GM18520 (cell line): ENCODE results near the gene NAB2.
"Not testable (repeated sequence)": the region's sequence is repeated elsewhere in the genome, so short reads cannot be mapped to it uniquely, and the experiment has no call there.

ENCODE experiments used
- ATAC-seq: cut with Tn5 transposase; IDR thresholded peaks from one replicate; pipeline ENCODE4 v1.9.1; 2021; ENCODE audit not compliant: unreplicated experiment

NAB2 gene

DNA sequence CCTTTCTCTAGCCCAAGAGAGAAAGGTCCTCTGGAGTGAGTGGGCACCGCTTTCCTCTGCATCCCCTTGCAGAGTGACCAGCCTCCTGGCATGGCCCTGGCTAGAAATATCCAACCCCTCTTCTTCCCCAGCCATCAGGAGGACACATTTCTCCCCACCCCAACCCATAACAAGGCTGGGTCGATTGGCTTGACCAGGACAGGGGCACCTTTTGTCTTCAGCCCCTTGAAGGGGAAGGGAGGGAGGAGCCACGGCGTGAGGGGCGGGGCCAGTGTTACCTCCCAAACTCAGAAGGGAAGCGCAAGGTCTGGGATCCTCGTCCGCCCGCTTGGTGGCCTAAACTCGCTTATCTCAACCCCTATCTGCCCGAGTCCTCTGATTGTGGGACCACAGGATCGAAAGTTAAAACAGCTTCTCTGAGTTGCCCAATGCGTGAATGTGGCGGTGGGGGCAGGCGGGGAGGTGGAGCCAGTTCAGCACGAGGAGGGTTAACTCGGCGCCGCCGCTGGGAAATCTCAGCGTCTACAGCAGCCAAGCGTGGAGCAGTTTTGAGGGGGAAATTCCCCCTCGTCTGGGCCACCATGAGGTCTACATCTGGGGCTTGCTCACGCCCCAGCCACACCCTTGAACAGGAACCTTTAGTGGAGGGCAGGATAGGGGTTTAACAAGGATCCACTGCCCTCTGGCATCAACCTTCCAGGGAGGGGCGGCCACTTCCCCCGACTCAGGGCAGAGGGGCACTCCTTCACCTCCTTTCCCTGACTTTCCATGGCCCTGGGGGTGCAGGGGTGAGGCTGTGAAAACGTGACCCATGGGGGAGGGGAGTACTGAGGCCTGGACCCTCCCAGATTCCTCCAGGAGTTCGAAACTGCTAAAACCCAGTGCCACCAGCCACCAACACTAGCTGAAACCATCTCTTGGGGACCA is 21.5 kb downstream of the NAB2 start:
- peak; percentile 40 for ATAC-seq

DNA sequence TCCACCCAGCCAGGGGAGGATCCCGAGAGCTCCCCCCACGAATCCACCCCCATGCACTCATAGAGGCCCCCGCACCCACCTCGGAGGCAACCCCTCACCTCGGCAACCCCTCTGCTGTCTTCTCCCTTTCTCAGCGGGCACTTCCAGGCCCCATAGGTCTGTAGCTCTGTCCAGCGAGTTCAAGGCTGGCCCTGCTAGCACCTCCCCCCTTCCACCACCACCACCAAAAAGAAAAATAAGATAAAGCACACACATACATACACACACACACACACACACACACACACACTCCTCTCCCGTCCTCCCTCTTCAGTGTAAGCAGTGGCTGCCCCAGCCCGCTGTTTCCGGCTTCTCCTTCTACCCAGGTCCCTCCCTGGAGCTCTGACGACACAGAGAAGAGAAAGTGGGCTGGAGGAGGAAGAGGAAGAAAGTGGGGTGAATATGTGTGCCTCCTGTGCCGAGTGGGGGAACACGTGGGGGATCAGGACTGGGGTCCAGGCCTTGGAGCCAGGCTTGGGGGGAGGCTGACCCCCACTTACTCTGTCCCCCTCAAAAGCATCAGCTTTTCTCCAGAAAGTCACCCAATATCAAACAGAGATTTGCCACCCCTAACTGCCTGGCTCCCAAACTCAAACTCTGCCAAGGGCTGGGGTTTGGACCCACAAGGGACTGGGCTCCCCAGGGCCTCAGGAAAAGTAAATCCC is 22.3 kb downstream of the NAB2 start, which contains the start of gene STAT6:
Gene STAT6, minus strand, starts transcription at position 332 of the 704 bp plus-strand sequence. CDS start 3,084 bp downstream, outside the sequence.
- peak; percentile 37 for ATAC-seq

- peak; percentile 42 for ATAC-seq
These were observed 23.8 kb downstream of the NAB2 start for GRCh38 chr12:57112492-57113294.

GRCh38 chr12:57116580-57117281 is 27.8 kb downstream of the NAB2 start:
- no peak for ATAC-seq

DNA sequence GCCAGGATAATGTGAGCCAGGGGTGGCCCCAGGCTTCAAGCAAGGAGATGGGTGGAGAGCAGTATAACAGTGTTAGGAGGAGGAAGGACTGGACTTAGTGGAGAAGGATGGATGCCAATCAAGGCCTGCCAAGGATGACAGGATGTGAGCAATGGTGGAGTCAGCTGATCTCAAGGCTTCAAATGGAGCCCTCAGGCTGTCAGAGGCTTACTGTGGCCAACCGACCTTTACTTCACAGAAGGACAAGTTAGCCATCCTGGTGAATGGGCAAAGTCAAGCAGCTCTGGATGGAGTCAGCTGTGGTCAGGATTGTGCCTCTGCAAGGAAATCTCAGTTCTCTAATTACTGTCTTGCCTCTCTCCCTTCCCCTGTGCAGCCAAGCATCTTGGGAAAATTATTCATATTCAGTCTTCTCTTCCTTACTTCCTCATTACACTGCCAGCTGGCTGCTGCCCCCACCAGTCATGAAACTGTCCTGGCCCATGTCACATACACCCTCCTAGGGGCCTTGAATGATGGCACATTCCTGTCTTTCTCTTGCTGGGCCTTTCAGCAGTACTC is 29.9 kb downstream of the NAB2 start:
- no peak for ATAC-seq

- ATAC-seq, result no peak
These were observed 30.6 kb downstream of the NAB2 start for GRCh38 chr12:57119294-57120085.

GRCh38 chr12:57120718-57121117 is 31.8 kb downstream of the NAB2 start:
- ATAC-seq, result not testable (repeated sequence)

DNA sequence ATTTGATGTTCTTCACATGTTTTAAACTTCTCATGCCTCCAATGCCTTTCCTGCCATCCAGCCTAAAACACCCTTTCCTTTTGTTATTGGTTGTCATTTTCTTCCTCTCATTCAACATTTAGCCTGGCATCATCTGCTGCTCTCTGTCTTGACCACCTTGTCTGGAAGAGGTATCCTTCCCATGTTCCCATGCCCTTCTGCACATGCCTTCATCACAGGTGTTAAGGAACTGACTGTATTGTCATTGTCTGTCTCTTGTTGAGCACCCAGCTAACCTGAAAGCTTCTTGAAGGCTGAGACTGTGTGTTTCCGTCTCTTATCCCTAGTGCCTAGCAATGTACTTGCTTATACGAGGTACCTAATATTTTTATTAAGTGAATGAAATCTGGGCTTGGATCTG is 34.9 kb downstream of the NAB2 start:
- ATAC-seq, result no peak

- no peak for ATAC-seq
These were observed 35.5 kb downstream of the NAB2 start for GRCh38 chr12:57124261-57124877.

GRCh38 chr12:57126061-57126460 is 37.1 kb downstream of the NAB2 start:
- no peak for ATAC-seq

DNA sequence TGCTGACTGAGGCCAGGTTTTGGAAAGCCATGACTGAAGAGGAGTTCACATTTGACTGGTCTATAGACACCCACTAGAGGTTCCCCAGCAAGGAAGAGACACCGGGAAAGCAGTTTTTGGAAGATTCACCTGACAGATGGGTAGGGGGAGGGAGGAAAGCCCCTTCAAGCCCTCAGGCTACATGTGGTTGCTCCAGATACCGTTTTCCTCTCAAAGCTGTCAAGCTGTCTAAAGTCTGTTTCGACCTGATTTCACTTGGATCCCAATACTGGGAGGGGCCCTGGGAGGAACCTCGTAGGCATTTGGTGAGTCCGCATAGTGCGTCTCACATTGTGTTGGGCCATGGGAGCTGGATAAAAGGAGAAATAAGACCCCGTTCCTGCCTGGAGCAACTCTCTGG is 37.6 kb downstream of the NAB2 start:
- ATAC-seq, result no peak

DNA sequence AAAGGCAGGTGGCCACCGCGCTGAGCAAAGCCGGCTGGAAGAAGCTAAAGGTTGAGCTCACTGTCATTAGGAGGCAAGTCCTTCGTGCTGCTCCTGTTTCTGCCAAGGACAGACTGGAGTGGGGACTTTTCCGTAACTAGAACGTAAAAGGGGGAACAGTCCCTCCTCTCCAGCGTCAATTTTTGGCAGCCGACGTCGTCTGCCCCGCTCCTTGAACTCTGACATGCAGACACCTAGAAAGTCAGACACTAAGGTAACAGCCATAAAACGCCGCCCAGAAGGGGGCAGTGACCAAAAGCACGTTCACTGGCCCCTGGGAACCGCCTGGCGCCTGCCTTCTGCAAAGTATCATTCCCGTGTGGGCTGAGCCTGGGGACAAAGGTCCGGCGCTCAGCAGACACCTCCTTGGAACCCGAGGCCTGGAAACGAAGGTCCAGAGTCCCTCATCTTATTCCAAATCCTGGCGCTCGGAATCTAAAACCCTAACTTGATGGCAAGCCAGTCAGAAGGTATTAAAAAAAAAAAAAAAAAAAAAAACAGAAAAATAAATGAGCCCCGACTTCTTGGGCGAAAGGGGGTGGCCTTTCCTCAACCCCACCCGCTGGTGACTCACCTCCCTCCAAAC is 38.3 kb downstream of the NAB2 start:
- ATAC-seq, result no peak

DNA sequence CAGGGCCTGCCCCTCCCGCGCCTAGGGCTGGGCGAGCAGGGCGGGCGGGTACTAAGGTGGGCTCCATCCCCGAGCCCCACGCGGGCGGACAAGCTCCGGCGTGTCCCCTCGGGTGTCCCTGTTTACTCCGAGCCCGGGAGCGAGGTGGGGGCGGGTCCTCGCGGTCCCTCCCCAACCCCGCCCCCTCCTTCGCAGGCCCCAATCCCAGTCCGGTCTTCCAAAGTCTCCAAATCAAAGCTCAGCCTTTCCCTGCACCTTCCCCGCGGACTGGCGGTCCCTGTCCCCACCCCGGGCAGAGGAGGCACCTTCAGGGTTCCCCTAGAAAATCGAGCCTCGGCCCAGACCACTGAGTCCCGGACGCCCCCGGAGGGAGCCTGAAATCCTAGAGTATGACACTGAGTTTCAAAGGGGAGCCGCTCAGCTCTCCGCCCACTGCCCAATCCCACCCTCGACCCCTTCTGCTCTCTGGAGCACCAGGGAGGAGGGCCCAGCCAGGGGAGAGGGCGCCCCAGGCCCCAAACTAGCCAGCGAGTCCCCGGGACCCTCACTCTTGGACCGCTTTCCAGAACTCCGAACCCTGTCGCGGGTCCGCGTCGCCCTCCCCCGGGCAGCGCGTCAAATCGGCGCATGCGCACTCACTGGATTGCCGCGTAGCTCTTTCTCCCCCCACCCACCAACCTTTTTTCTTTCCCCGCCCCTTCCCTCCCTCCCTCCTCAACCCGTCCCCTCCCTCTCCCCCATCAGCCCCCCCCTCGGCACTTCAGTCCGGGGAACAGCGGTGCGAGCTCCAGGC is 39.0 kb downstream of the NAB2 start, which contains the start of gene LRP1:
Gene LRP1, plus strand, starts transcription at position 758 of the 793 bp plus-strand sequence. CDS start 482 bp downstream, outside the sequence.
- ATAC-seq, result no peak

GRCh38 chr12:57128519-57129247 is 39.8 kb downstream of the NAB2 start:
- no peak for ATAC-seq

- ATAC-seq, result no peak
These were observed 40.5 kb downstream of the NAB2 start for GRCh38 chr12:57129321-57129842.

- ATAC-seq, result no peak
These were observed 41.0 kb downstream of the NAB2 start for GRCh38 chr12:57129889-57130288.

GRCh38 chr12:57130941-57131340 is 42.0 kb downstream of the NAB2 start:
- no peak for ATAC-seq
